ENCODE data around the gene MLLT1. TPM values are rescaled to one million over a fixed set of nuclear protein-coding genes. Genes with fewer than 3 reads are reported as not detected.
A peak's percentile ranks its signal among the peaks of the same experiment; 100 is the strongest.

The MLLT1 gene
- total RNA-seq, 1 donor, result 12.5 TPM

GRCh38 chr19:6276447-6276846, 3.3 kb downstream of the MLLT1 start:
- no peak for TF ChIP-seq CTCF (IDR thresholded peaks at IDR 0.05; ENCODE audit: insufficient read depth, low read depth, low read length)
- peak; percentile 97 for DNase-seq (ENCODE audit: low read depth)
- H3K4me3 ChIP-seq (ENCODE audit: low read depth, low read length), result peak overlapping the region; percentile 38

GRCh38 chr19:6275170-6275744, 4.5 kb downstream of the MLLT1 start:
- H3K4me3 ChIP-seq (ENCODE audit: low read depth, low read length), result no peak overlapping the region
- DNase-seq (ENCODE audit: low read depth), result no peak
- TF ChIP-seq CTCF (IDR thresholded peaks at IDR 0.05; ENCODE audit: insufficient read depth, low read depth, low read length), result no peak

- no peak for TF ChIP-seq CTCF (IDR thresholded peaks at IDR 0.05; ENCODE audit: insufficient read depth, low read depth, low read length)
- no peak overlapping the region for H3K4me3 ChIP-seq (ENCODE audit: low read depth, low read length)
- no peak for DNase-seq (ENCODE audit: low read depth)
These were observed 5.0 kb downstream of the MLLT1 start for GRCh38 chr19:6274756-6275155.

- peak; percentile 96 for DNase-seq (ENCODE audit: low read depth)
- TF ChIP-seq CTCF (IDR thresholded peaks at IDR 0.05; ENCODE audit: insufficient read depth, low read depth, low read length), result no peak
- peak overlapping the region; percentile 43 for H3K4me3 ChIP-seq (ENCODE audit: low read depth, low read length)
These were observed 5.8 kb downstream of the MLLT1 start for GRCh38 chr19:6273701-6274601.

- peak overlapping the region; percentile 43 for H3K4me3 ChIP-seq (ENCODE audit: low read depth, low read length)
- DNase-seq (ENCODE audit: low read depth), result no peak
- no peak for TF ChIP-seq CTCF (IDR thresholded peaks at IDR 0.05; ENCODE audit: insufficient read depth, low read depth, low read length)
These were observed 6.7 kb downstream of the MLLT1 start for GRCh38 chr19:6272913-6273600.

GRCh38 chr19:6272411-6272791, 7.4 kb downstream of the MLLT1 start:
- peak overlapping the region; percentile 28 for H3K4me3 ChIP-seq (ENCODE audit: low read depth, low read length)
- no peak for TF ChIP-seq CTCF (IDR thresholded peaks at IDR 0.05; ENCODE audit: insufficient read depth, low read depth, low read length)
- peak; percentile 67 for DNase-seq (ENCODE audit: low read depth)
